ENCODE measurements around the gene UCK1.

UCK1 gene

DNA sequence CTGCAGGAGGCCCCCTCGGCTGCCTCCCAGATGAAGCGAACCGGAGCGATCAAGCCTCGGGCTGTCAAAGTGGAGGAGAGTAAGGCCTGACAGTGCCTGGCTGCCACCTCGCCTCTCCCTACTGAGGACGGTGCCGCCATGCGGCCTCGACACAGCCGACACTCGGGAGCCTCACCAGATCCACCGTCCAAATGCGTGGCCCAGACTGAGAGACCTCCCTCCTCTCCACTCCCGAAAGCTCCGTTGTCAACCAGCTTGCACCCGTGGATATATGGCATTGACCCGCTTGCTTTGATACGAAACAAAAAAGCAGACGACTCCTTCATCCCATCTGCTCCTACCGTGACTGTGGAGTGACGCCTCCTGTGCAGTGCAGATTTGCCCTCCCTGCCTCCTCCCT, 35.3 kb downstream of the UCK1 start:
- DNase-seq = no peak

DNA sequence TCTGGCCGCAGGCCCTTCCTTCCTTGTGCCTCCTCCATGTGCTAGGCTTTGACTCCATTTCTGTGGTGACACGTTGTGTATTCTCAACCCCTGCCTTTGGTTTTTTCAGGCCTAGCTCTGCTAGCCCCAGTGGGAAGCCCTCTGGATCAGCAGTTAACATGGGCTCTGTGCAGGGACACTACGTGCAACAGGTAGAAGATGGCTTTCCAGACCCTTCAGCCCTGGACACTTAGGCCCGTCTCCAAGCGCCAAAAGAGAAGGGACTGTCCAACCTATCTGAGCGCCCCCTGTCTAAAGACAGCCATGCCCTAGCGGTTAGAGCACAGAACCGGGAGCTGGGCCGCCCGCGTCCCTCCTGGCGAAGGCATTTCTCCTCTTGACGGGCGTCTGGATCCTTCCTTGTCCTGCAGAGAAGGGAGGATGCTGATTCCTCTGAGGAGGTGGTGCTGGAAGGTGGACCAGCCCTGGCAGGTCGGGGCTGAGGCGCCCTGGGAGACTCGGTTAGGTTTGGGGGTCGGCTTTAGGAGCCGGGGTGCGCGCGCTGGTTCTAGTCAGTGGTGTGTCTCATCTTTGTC, 36.7 kb downstream of the UCK1 start:
- no peak for DNase-seq

DNA sequence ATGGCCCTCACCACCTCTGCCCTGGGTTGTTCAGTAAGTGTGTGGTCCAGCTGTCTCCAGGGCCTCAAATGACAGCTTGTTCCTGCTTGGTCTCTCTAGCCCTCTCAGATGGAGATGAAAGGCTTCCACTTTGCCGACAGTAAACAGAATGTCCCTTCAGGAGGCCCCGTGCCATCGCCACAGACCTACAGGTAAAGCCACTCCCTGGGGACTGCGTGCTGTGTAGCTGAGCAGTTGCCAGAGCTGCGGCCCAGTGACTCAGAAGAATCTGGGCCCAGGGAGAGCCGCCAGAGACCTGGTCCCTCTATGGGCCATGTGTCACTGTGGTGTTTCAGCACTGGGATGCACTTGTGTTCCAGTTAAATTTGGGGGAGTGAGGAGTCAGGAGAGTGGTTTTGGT, 39.0 kb downstream of the UCK1 start:
- DNase-seq = no peak

DNA sequence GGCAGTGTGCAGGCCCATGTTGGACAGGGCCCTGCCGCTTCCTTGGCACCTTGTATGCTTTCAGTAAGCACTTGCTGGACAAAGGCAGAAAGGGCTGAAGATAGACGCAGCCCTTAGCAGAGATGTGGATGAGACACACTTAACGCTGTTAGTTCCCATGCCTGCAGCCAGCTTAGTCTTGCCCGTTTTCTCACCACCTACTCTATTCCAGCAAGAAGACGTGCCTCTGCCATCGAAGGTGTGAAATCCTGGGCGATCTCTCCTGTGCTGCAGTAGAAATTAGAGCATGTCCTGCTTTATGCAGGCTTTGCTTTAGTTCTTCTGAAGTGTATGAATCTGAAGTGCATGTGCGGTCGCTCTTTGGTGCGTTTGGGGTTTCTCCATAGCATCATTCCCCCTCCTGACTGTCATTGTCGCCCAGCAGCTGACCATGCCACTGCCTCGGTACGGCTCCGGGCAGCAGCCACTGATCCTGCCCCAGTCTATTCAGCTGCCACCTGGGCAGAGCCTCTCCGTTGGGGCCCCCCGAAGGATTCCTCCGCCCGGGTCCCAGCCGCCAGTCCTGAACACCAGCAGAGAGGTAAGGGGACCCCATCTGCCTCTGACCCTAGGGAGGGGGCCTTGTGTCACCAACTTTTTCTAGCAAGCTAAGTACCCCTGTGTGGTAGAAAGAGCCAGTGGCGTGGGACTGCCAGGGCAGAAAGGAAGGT, 39.9 kb downstream of the UCK1 start:
- no peak for DNase-seq

DNA sequence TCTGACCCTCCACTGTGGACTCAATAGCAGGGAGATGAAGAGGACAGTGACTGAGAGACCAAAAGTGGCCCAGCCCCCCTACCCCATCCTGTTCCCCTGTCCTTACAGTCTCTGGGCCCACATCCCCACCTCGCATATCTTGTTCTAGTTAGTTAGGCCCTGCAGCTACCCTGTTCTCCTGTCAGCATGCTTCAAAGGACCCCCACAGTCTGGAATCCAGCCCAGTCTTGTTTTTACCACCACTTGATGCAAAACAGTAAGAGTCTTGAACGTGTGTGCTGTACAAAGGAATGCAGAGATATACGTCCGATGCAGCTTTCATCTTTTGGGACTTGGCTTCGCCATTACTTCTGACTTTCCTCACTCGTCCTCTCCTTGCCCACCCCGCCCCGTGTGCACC, 40.5 kb downstream of the UCK1 start:
- no peak for DNase-seq

DNA sequence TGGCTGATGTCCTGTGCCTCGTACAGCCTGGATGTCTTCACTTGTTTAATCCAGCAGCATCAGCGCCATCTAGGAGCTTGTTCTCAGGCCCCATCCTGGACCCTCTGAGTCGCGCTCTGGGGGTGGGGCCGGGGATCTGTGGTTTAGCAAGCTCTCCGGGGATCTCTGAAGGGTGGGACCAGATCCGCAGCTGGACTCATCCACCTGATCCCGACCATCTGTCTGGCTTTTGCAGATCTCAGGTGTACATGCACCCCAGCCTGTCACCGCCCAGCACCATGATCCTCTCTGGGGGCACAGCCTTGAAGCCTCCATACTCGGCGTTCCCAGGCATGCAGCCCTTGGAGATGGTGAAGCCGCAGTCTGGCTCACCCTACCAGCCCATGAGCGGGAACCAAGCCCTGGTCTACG, 43.4 kb downstream of the UCK1 start:
- no peak for DNase-seq

DNA sequence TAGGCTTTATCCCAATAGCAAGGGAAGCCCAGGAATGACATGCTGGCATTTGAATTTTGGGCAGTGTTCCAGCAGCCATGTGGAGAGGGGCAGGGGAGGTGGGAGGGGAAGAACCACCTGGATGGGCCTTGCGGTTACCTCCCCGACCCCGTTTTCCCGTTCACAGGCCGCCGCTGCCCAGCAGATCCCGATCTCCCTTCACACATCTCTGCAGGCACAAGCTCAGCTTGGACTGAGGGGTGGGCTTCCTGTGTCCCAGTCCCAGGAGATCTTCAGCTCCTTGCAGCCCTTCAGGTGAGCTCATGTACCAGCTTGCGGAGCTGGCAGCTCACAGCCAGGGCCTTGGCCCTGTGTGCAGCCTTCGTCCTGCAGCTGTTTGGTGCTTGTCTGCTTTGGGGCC, 44.1 kb downstream of the UCK1 start:
- DNase-seq = no peak

DNA sequence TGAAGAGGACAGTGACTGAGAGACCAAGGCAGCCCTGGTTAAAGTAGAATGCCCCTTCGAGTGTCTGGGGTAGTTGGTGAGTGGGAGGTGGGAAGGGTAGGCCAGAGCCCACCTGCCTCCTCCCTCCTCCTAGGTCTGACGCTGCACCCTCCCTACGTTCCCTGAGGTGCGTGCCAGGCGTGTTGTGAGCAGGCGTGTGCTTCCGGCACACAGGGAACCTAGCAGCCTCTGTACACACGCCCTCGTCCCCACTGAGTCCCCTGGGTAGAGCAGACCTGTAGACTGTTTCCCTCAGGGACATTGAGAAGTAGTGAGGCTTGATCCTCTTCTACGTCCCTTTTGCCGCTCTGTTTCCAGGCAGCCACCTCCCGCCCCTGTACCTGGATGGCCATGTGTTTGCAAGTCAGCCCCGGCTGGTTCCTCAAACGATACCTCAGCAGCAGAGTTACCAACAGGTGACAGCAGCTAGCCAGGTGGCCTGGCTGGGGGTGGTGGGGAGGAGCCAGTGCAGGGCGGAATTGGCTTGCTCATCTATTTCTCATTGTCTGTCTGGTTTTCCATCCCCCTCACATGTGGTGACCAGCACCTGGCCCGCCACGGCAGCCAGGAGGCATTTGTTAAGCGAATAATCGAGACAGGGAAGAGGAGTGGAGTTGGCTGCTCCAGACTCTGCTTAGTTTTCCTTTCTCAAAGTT, 45.2 kb downstream of the UCK1 start:
- DNase-seq = no peak

DNA sequence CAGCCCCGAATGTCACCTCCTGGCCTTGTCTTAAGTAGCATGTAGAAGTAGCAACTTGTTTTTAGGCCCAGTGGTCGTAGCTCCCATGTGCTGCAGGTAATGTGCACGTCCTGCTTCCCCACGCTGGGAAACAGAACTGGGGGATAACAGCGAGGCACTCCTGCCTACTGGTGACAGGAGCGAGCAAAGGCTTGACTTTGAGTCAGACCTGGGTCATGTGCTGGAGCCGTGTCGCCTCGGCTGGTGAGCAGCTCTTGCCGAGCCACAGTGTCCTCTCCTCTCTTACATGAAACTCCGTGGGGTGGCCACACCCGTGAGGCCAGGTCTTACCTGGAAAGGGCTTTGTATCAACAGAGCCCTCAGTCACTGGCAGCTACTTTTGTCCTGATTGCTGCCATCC, 45.9 kb downstream of the UCK1 start:
- no peak for DNase-seq

DNA sequence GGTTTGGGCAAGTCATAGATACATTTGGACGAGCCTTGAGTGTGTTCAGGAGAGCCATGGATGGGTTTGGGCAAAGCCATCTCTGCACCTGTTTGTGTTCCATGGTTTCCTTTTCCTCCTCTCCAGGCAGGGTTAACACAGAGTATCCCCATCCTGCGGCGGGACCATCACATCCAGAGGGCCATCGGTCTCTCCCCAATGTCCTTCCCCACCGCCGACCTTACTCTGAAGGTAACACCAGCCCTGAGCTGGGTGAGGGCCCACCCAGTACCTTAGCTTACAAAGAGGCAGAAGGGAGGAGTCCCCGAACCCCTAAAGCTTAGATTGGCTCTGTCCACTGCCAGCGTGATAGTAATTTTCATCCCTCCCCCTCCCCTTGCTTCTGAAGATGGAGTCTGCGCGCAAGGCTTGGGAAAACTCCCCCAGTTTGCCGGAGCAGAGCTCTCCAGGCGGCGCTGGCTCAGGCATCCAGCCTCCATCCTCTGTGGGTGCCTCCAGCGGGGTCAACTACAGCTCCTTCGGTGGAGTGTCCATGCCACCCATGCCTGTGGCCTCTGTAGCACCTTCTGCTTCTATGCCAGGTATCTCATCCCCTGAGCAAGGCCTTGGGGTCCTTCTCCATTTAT, 46.4 kb downstream of the UCK1 start:
- no peak for DNase-seq

DNA sequence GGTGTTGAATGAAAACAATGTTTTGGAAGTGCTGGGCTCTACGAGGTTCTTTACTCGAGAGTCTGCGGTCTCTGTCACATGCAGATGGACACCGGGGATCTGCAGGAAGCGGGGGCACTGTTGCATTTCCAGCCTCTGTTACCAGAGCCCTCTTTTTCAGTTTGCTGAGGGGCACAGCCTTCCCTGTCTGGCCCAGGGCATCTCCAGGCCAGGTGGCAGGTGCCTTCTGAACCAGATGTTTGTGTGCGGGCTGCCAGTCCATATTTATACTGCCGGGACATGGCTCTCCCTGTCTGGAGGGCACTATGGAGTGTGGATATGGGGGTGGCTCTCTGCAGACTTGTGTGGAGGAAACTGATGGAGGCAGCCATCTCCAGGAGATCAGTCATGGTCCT, 47.0 kb downstream of the UCK1 start:
- no peak for DNase-seq

DNA sequence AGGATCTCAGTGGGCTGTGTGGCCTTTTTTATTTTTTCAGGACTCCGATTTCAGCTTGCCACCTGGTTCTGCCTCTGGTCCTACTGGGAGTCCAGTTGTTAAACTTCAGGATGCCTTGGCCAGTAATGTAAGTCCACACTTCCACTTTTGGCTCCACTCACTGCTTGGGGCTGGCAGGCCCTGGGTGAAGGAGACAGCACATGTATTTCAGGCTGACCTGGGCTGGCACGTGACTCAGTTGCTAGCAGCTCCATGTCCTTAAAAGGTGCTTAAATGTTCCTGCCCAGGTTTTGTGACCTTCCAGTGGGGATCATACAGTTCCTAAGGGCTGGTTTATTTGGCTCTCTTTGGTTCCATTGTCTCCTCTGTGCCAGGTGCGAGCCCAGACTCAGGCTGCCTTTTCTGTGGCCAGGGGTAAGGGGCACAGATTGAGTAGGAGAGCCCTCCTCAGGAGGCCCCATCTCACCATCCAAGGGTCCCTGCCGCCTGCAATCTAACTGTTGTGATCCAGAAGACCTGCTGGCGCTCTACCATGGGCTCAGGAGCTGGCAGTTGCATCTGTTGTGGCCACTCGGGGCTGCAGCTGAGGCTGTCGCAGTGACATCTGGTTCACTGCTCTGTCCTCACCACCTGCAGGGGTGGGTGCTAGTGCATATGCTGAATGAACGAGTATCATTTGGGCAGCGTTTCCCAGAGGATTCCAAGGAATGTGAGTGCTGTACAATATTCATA, 47.6 kb downstream of the UCK1 start:
- DNase-seq = no peak

DNA sequence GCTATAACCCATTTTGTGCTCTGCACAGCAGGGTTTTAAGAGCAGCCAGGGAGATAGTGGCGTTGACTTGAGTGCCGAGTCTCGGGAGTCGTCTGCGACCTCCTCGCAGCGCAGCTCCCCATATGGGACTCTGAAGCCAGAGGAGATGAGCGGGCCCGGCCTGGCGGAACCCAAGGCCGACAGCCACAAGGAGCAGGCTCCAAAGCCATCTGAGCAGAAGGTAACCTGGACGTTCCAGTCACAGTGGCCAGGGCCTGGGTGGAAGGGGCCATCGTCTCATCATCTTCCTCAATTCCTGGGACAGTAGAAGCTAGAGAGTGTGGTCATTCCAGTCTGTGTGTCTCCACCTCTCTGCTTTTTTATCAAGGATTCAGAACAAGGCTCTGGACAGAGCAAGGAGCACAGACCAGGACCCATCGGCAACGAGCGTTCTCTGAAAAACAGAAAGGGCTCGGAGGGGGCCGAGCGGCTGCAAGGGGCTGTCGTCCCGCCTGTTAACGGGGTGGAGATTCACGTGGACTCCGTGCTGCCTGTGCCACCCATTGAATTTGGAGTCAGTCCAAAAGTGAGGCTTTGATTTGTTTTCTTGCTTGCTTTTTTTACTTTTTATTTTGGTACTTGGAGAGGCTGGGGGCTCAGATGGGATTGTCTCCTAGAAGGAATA, 48.6 kb downstream of the UCK1 start:
- no peak for DNase-seq

DNA sequence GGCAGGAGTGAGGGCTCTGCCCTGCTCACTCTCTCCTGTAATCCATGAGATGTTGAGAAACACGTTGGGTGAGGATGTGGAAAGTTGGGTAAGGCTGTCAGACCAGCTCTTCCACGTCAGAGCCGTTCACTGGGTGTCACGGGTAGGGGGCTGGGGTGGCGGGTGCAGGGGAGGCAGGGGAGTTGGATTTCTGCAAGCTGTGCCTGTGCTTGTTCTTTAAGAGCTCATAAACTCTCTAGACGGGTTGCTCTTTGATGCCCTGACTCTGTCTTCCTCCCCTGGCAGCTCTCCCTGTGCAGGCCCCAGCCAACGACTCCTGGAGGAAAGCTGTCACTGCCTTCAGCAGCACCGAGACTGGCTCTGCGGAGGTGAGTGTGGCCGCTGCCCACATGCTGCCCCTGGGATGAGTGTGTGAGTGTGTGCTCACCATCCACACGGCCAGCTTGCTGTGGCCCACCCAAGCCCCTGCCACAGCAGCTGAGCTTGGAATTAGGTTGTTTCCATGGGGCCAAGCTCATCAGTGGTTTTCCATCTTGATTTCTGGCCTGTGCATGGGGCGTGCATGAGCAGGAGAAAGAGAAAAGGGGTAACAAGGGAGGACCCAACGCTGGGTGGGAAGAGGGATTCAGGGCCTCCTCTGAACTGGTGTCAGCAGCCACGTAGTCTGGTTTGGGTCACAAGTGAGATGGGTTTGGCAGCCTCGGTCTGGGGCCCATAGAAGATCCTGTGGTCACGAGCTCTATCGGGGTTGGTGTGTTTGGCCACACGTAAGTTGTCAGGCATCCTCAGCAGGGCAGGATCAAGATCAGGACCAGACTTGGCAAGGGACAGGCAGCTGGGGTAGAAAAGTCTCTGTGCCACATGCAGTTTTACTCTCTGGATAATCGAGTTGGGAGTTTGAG, 49.4 kb downstream of the UCK1 start:
- peak; percentile 5 for DNase-seq

DNA sequence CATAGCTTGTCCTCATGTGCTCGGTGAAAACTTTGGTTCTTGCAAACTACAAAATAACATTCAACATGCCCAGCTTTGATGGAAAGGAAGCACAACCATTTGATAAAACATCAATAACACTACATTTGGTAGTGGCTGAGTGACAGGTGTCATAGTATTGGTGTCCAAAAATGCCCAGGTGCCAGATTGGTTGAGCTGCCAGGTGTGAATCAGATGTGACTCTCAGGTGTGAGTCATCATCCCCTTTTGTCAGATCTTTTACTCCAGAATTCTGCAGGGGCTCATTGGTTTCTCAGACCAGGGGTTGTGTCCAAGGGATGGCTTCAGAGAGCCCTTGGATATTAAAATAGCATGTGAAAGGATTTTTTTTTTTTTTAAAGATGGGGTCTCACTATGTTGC, 50.8 kb downstream of the UCK1 start:
- no peak for DNase-seq

DNA sequence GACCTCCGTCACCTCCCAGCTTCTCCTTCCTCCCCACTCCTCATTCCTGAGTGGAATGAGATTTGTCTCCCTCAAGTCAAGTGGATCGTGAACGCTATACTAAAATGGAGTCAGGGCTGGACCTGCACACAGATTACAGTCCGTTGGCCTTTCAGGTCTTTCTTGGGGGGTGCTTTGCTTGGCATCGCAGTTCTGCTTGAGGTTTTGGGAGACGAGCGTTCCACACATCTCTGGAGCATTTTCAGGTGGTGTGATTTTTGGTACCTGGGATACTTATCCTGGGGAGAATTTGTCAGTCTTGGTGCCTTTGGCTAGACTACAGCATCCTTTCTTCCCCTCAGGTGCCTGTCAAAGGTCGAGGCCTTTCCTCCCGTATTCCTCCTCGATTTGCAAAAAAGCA, 52.2 kb downstream of the UCK1 start:
- DNase-seq = no peak

DNA sequence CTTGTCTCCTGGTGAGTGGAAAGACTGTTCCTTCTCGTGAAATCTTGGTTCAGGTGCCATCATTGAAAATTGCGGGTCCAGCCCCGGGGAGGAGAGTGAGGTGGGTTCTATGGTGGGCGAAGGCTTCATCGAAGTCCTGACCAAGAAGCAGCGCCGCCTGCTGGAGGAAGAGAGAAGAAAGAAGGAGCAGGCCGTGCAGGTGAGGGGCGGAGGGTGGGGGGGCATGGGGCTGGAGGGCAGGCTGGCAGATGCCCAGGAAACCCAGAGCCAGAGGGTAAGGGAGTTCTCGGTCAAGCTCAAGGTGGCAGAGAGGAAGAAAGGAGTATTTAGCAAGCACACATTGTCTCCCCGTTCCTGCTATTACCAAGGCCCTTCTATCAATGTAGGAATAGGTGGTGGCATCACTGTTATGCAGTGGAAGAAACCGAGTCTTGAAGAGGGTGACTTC, 52.6 kb downstream of the UCK1 start:
- no peak for DNase-seq

DNA sequence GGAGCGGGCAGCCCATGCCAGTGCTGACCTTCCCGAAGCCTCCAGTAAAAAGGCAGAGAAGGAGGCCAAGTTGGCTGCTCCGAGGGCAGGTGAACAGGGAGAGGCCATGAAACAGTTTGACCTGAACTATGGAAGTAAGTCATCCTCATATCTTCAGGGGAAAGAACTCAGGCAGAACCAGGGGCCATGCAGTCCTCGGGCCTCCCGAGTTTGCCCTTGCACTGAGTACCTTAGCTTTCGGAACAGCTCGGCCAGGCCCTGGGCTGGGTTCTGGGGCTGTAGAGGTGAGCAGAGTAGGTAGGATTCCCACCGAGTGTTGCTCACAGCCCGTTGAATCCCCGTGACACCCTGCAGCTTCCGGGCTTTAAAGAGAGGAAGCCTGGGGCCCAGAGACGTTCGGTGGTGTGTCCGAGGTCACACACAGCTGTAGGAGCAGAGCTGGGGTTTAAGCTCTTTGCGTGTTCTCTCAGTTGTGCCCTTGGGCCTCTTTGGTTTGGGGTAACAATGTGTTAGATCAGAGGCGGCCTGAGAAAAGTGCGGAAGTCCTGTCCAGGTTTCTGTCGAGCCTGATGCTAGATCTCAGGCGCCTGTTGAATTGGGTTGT, 53.1 kb downstream of the UCK1 start:
- DNase-seq = no peak

DNA sequence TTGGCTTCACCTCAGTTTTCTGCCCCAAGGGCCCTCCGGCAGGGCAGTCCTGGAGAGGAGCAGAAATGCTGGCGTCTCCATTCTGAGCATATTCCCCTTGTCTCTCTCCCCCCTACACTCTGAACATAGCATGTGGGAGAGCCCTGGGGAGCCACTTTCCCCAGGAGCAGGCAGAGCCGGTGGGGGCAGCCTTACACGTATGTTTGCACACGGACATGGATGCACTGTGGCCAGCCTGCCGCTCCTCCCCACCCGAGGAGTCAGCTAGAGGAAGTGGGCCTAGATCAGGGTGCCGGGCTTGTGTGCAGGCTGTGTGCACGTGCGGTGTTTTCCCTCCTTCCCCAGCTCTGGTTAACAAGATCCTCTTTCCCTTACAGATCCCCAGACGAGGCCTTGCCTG, 53.7 kb downstream of the UCK1 start:
- DNase-seq = no peak

DNA sequence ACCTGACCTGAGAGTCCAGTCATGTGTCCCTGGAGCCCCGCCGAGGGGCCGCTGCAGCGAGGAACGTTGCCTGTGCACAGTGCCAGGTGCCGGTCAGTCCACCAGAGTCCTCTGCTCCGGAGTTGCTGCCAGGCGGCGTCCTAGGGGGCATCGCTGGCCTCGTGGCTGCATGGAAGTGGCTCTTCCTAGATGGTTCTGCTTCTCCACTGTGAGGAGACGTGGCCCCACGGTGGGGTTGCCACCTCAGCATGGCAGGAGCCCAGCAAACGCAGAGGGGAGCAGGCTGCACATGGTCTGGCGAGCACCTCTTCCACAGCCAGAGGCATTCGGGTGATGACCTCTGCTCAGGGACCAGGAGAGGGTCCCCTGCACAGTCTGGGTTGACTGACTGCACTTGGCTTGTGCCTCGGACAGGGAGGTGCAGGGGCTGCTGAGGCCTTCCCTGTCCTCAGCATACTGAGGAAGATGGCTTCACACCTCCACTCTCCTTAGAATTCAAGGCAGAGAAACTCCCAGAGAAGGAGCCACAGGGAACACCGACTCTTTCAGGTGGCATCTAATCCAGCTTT, 54.2 kb downstream of the UCK1 start:
- DNase-seq = no peak

All from MV-4-11 (cell line).